UCSD-AML1 (cell line): Measurements from ENCODE around the gene ODF2L.

ENCODE experiments used
- DNase-seq: peaks from one replicate; lab custom pipeline; 2025; ENCODE audit not compliant: unreplicated experiment; lab: John Stamatoyannopoulos, UW

Gene ODF2L, protein sequence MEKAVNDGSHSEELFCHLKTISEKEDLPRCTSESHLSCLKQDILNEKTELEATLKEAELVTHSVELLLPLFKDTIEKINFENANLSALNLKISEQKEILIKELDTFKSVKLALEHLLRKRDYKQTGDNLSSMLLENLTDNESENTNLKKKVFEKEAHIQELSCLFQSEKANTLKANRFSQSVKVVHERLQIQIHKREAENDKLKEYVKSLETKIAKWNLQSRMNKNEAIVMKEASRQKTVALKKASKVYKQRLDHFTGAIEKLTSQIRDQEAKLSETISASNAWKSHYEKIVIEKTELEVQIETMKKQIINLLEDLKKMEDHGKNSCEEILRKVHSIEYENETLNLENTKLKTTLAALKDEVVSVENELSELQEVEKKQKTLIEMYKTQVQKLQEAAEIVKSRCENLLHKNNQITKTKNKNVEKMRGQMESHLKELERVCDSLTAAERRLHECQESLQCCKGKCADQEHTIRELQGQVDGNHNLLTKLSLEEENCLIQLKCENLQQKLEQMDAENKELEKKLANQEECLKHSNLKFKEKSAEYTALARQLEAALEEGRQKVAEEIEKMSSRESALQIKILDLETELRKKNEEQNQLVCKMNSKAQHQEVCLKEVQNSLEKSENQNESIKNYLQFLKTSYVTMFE

DNA sequence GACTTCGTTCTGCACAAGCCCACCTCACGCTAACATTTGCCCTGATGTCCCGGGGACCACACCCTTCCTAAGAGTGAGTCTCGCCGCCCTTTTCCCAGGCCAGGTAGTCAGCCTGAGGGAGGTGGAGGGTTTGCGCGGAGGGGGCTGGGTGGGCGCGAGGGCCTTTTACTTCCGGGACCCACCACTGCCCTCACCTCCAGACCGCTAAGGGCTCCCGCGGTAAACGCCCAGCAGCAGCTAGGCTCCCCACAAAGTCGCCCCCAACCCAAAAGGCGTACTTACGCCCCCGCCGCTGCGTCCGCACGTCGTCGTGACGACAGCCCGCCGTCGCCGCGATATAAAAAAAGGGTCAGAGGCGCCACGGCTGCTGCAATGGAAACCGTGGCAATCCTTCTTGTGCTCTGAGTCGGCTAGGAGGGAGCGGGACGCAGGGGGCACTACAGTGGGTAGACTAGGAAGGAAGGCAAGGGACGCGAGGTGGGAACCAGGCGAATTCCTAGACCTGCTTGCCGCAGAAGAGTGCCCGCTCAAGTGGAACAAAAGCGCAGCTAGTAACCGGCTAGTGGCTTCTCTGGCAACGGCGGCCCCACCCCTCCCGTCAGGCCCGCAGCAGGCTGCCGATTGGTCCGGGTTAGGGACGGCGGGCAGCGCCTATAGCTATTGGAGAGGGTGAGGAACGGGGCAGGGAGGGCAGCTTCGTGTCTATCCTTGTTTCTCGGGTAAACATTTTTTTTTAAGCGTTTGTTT, at the start of gene ODF2L:
TSS of gene ODF2L (minus strand) at position 573 of the 747 bp plus-strand sequence. CDS start 9,296 bp downstream, outside the sequence.
- DNase-seq = peak; percentile 87

DNA sequence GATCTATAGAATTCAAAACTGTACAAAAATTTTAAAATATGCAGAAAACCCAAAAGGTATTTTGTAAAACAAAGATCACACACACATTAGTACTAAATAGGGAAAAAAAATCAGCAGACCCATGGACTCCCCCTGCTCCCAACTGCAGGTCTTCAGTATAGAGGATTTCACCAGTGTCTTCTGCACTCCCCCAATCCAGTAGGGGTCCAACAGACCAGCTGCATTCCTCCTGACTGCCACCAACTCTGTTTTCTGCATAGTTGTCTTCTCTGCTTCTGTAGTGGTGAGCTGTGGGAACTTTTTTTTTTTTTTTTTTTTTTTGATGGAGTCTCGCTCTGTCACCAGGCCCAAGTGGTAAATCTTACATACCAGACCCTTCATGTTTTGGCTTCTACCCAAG, 49.8 kb upstream of the ODF2L start:
- DNase-seq = no peak

DNA sequence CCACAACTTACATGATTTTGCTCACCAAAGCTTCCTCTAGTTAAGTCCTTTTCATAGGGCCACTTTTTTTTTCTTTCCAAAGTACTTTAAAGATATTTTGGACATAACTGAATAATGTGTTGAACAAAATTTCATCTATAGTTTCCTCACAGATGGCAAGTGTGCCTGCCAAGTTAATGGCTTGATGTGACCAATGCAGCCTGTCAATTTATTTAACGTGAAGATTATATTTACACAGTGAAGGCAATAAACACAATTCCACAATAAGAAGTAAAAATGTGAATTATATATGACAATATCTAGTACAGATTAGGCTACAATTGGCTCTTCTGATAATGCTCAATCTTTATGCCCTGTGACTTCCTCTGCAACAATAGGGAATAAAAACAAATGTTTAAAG, 45.9 kb upstream of the ODF2L start:
- DNase-seq = no peak

DNA sequence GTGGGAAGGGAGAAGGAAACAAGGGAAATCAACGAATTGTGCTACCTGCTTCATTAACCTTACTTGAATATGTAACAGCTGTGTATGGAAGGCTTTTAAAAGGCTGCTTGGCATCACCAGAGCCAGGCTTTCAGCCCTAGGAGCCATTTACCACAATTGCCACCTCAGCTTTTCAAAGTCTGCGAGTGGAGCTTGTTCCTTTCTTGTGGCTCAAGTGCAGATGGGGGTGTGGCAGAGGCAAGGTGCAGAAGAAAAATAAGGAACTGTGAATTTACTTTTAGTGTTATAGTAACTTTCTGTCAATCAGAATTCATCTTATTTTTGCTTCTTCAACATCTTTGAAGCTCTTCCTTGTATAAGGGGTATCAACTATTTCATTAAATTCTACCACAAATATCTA, 45.5 kb upstream of the ODF2L start:
- DNase-seq = peak; percentile 21

DNA sequence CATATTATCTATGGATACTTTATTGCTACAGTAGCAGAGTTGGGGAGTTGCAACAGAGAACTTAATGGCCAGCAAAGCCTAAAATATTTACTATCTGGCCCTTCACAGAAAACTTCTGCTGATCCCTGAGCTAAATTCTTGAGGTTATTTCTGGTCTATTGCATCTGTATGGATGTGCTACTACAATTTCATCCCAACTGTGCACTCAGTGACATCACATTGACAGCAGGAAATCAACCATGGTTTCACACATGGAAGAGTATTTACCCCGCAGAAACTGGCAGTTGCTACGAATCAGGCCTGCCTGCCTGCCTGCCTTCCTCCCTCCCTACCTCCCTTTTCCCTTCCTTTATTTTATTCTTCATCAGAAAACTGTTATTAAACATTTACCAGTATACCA, 39.9 kb upstream of the ODF2L start:
- DNase-seq = no peak

DNA sequence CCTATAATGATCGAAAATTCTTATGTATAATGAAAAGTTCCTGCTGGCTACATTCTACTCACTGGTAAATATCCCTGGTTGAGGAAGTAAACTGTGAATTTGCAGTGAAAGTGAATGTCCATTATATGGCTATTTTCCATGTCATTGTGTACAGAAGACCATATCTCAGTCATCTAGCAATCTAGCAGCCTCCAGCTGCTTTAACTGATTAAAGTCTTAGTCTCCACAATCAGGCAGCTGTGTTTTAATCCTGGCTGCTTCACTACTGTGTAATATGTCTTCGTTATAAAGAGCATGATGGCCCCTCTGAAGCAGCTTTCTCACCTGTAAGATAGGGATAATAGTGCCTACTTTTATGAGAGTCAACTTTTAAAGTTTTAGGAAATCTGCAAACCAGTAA, 39.2 kb upstream of the ODF2L start:
- no peak for DNase-seq

DNA sequence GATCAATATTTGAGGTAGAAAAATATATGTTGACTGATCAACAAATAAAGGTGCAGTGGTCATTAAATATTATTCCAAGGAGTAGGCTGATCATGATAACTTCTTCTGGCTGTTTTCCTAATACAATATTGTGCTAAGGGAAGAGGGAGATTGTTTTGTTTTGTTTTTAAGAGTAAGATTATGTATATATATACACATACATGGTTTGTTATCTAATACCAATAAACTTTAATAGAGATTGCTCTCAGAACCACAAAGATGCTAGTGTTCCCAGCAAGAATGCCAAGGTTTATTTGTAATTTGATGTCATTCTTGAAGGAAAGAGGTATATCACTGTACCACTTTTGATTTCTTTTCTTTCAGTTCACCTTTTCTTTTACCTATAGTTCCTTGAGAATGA, 37.9 kb upstream of the ODF2L start:
- DNase-seq = no peak

DNA sequence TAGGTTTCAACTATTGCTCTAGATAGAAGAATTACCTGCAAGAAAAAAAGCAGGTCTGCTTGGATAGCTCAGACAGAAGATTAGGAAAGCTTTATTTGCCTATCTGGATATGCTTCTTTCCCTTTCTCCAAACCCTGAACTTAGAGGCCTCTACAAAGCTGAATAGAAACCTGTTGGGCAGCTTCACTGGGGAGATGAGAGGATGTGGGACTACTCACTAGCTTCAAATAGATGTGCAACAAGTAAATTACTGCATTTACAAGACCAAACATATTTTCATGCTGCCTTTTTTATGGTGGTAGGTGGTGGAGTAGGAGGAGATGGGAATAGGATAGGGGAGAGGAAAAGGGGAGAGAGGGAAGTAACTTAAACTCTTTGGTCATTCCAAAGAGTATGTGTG, 34.3 kb upstream of the ODF2L start:
- DNase-seq = no peak

DNA sequence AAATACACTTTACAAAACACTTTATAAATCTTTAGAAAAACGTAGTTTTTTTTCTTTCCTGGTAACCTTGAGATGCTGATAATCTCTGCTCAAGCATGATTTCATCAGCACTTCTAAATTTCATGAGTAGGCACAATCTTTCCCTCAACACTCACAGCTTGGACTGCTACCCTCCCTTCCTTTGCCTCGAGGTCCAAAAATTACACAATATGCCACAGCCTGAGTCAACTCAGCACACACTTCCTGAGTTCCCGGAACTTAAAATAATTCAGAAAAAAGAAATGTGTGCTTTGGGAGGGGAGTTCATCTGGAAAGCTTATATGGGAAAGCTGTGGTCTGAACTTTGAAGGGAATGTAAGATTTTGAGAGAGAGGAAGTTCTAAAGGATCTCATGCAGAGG, 33.7 kb upstream of the ODF2L start:
- peak; percentile 48 for DNase-seq

DNA sequence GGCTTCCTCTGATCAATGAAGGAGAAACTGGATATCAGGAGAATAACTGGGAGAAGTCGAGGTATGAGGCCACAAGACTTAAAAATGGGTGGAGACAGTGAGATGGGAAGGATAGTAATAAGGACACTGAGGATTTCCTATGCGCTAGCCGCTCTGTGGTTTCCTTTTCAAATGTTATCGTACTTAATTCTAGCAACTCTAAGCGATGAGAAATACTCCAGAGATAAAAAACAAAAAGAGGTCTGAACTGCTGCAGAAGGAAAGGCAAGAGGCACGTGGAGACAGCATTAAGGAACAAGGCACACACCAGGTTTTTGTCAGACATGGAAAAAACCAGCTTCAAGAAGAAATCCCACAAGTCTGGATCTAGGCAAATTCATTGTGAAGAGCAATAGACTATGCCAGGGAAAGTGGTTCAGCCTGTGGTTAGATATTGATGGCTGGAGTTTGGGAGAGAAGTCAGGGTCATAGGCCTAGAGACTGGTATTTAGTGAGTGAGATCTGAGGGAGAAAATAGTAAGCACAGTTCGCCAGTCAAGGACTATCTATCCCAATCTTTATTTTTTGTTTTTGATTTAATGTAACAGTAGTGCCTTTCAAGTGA, 33.1 kb upstream of the ODF2L start:
- no peak for DNase-seq

DNA sequence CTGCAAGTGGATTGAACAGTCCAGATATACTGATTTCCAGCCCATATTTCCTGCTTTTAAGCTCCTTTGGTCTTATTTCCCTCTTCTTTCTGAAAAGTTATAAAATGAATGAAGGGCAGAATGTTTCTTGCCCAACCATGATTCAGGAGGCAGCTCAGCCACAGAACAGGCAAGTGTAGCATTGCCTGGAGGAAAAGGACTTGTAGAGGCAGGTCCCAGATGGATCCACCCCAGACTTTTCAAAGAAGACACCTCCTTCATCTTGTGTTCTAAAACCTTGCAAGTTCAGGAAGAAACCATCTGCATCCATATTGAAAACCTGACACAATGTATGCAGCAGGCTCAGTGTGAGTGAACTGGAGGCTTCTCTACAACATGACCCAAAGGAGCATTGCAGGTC, 27.8 kb upstream of the ODF2L start, which contains the start of gene CLCA2:
TSS of gene CLCA2 (plus strand) at position 299 of the 400 bp plus-strand sequence. CDS start at position 376, 77 bp downstream.
- DNase-seq = no peak

DNA sequence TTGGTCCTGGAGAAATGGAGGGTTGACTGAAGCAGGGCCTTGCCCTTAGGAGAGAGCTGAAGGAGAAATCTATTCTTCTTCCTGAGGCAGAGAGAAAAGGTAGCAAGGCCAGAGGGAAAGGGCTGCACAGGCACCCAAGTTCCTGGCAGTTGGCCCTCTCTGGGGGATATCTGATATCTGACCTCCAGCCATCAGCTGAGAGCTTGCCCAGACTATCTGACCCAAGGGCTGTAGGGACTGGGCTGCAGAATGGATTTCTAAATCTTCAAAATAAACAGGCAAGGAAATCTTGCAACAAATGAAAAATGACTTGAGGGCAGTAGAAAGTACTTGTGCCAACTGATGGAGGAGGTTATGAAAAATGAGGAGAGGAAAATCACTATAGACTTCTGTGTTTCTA, 27.4 kb upstream of the ODF2L start:
- no peak for DNase-seq

DNA sequence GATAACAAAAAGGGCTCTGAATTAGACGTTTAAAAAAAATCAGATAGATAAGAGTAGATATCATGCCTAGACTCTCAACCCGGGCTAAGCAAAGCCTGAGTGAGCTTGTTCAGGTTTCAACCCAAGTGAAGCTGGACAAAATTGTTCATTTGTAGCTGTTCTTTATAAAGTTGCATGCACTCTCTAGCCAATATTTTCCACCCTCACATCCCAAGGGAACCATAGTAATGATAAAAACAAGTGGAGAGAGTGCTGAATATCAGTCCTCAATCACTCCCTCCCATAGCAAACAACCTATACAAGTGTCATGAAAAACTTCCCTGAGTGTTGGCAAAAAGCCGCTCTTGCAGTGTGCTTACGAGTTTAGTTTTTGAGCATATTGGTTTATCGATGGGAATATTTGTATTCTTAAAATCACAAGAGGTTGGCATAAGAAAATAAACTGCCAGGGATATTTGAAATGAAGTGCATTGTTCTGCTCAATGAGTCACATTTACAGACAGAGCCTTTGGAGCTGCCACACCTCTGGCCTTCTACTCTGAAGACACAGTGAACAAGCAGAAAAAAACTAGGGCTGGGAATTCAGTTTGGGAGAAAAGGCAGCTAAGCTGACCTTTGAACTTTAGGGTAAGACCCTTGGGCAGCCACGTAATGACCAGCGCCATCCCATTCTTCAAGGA, 25.6 kb upstream of the ODF2L start:
- no peak for DNase-seq

DNA sequence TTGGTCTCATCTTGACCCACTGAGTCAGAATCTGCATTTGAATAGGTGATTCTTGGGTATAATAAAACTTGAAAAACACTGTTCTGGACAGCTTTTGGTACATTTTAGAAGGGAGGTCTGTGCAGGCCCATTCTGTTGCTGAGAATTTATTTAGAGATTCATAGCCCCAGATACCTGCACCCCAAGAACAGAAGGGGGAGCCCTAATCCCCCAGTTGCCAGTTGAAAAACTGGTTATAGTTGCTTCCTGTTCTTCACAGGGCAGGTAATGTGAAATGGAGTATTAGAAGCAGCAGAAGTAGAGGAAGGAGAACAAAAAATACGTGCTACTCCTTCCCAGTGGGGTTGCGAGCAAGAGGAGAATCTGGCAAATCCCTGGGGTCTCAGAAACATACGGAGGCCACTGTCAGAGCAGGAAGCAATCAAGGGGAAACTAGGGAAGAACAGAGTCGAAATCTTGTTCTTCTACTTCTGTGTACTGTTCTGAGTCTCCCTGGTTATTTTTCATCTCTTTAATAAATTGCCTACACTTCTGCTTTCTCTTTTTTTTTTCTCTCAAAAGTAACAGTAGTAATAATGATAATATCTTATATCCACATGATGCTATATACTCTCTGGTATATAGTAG, 23.3 kb upstream of the ODF2L start:
- peak; percentile 33 for DNase-seq

DNA sequence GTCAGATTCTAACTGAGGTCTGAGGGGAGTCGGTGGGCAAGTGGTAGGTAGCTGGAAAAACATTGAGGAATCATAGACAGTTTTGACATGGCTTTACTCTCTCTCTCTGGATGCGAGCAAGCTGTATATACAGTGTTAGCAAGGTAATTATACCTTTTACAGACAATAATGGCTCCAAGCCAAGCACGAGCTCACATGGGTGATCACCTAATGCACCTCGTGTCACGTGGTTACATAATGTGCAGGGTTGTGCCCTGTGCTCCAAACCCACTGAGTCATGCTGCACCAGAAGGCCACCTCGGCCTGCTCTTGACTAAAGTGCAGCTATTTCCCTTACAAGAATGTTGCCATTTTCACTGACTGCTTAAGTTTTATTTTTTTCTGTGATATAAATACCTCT, 20.2 kb upstream of the ODF2L start:
- no peak for DNase-seq

DNA sequence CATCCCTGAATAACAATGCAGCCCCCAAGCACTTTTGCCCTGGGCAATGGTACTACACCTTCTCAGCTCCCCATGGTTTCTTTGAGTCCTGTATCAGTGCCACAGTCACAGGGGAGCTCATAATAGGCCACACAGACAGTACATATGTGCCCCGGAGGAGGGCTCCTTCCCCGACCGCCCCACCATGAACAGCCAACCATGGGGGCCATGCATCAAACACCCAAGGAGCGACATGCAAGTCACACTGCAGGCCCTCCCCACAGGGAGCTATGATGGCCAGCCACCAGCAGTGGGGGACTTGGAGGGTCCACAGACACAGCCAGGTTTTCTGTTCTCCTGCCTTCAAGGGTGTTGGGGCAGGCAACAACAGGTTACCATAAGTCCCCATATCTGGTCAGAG, 14.8 kb upstream of the ODF2L start:
- no peak for DNase-seq

DNA sequence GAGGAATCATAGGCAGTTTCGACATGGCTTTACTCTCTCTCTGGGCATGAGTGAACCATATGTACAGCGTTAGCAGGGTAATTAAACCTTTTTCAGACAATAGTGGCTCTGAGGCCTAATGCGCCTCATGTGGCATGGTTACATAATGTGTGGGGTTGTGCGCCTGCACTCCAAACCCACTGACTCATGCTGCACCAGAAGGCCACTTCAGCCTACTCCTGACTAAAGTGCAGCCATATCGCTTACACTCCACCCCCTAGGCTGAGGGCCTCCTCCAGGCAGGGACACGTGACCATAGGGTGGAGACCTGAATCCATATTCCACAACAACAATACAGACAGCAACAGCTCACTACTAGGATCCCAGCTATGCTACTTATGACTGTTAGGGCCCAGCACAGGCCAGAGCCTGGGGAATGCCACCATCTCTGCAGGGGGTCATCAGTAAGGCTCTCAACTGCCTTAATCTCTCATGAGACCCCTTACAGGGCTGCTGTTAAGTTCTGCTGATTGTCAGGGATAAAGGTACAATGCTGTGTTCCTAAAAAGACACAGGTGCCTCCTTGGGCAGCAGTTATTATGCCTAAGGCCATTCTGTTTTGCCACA, 13.4 kb upstream of the ODF2L start:
- DNase-seq = no peak

DNA sequence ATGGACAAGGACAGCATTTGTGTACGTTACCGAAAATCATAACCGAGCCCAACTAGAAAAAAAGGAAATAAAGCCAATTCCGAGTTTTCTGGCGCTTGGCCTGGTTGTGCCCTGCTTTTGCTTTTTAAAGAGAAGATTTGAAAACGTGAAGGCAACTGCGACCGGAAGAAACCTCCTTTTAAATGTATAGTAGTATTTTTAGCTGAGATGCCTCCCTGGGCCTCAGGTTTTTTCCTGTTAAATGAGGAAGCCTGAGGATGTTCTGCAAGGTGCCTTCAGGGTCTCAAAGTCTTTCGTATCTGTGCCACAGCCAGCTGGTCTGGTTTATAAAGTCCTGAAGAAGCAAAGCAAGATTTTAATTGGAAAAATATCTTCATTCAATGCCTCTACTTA, 371 bp upstream of the ODF2L start:
- no peak for DNase-seq

DNA sequence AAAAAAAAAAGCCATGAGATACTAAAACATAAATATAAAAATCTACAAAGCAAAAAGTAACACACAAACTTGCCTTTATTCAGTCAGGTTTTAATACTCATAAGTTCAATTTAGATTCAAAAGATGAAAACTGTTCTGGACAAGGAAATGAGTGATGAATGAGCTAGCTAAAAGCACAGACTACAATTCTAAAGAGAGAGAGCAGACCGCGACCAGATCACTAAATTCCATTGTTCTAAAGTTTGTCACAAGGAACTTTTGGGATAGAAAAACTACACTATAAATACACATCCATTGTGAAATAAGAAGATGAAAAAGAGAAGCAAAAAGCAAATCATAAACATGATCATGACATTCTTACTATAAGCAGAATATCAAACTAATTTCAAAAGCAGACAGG, 1.7 kb downstream of the ODF2L start:
- DNase-seq = no peak

DNA sequence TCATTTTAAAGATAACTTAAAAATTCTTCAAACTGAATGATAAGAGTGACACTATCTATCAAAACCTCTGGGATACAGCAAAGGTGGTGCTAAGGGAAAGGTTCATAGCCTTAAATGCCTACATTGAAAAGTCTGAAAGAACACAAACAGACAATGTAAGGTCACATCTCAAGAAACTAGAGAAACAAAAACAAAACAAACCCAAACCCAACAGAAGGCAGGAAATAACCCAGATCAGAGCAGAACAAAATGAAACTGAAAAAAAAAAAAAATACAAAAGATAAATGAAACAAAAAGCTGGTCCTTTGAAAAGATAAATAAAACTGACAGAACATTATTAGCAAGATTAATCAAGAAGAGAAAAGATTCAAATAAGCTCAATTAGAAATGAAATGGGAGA, 6.8 kb downstream of the ODF2L start:
- DNase-seq = no peak
